Common myeloid progenitor, CD34-positive (primary cell): ENCODE measurements around the gene NIT2.

Experiments used
- CTCF ChIA-PET: fragments of 350-600 bp; sonication (Branson Sonifier 250); formaldehyde crosslinking; loops from one replicate; lab custom pipeline; 2021; ENCODE audit warnings: antibody characterized with exemption; lab: Charles Lee
- POLR2A ChIA-PET: fragments of 350-600 bp; sonication (Branson Sonifier 250); formaldehyde crosslinking; loops from one replicate; lab custom pipeline; 2021; ENCODE audit warnings: antibody characterized with exemption; lab: Charles Lee
- DNase-seq, 3 donors: peaks; one replicate each; pipeline versions ENCODE4 v3.0.0 to v3.0.0-alpha.2; 2013
- H3K27ac ChIP-seq, 2 experiments: 1 replicate in 1 of 2; 2 replicates in 1 of 2; pipeline ENCODE4 v1.7.0; 2013; ENCODE audit warnings: inconsistent platforms in 2 of 2, low read length in 2 of 2, mild to moderate bottlenecking in 2 of 2, low read depth in 1 of 2, moderate library complexity in 1 of 2; ENCODE audit not compliant: severe bottlenecking in 2 of 2, insufficient read depth in 1 of 2, poor library complexity in 1 of 2
- H3K27me3 ChIP-seq, 5 experiments: replicated peaks in 2 of 5; 1 replicate in 3 of 5; 2 replicates in 2 of 5; pipeline versions ENCODE4 v1.6.1 to v1.7.0; 2013; ENCODE audit warnings: low read length in 4 of 5, mild to moderate bottlenecking in 2 of 5, moderate library complexity in 2 of 5, inconsistent platforms in 1 of 5; ENCODE audit not compliant: insufficient read depth in 5 of 5, control insufficient read depth in 4 of 5
- H3K36me3 ChIP-seq, 4 experiments: 1 replicate in 2 of 4; 2 replicates in 2 of 4; pipeline versions ENCODE4 v1.6.1 to v1.7.0; 2013; ENCODE audit warnings: low read length in 3 of 4, control low read depth in 1 of 4, mild to moderate bottlenecking in 1 of 4; ENCODE audit not compliant: control insufficient read depth in 4 of 4, insufficient read depth in 4 of 4
- H3K4me1 ChIP-seq, 4 experiments: 1 replicate in 3 of 4; 2 replicates in 1 of 4; pipeline versions ENCODE4 v1.6.1 to v1.7.1; 2013; ENCODE audit warnings: low read length in 3 of 4, mild to moderate bottlenecking in 3 of 4, control low read depth in 1 of 4, inconsistent platforms in 1 of 4, moderate library complexity in 1 of 4; ENCODE audit not compliant: control insufficient read depth in 4 of 4, insufficient read depth in 4 of 4; ENCODE audit errors: control extremely low read depth in 1 of 4
- H3K4me3 ChIP-seq, 7 experiments: 1 replicate in 4 of 7; 2 replicates in 3 of 7; pipeline versions ENCODE4 v1.5.1 to v1.7.0; 2013; ENCODE audit warnings: mild to moderate bottlenecking in 7 of 7, low read length in 6 of 7, moderate library complexity in 6 of 7, inconsistent platforms in 2 of 7, low read depth in 2 of 7, control low read depth in 1 of 7; ENCODE audit not compliant: insufficient read depth in 4 of 7, control insufficient read depth in 1 of 7; ENCODE audit errors: extremely low read depth in 1 of 7
- H3K9me3 ChIP-seq, 5 experiments: 1 replicate in 4 of 5; 2 replicates in 1 of 5; pipeline versions ENCODE4 v1.6.1 to v1.7.1; 2013; ENCODE audit warnings: low read length in 4 of 5, mild to moderate bottlenecking in 2 of 5, inconsistent platforms in 1 of 5, low read depth in 1 of 5, moderate library complexity in 1 of 5; ENCODE audit not compliant: control insufficient read depth in 4 of 5, insufficient read depth in 2 of 5; ENCODE audit errors: control extremely low read depth in 1 of 5
- WGBS: methylation state at CpG from one replicate; pipeline ENCODE4 v1.1.5; 2013; ENCODE audit not compliant: insufficient coverage; 5-methylcytosine and 5-hydroxymethylcytosine counted together

The NIT2 gene

GRCh38 chr3:100306695-100307094 lies 27.9 kb upstream of the NIT2 start:
- CTCF ChIA-PET = interaction anchor here (1.1 to 1.2 kb wide), 2 partner anchors 9 to 12 kb away, joined by 4 read pairs; no protein-coding TSS in a partner anchor
- no CpG with 5 or more reads among the region's 1 CpG for WGBS

GRCh38 chr3:100310355-100310965 lies 24.1 kb upstream of the NIT2 start:
- H3K27ac ChIP-seq = no peak overlapping the region
- no peak for DNase-seq
- ChIA-PET POLR2A (no interaction called here), CTCF (no interaction called here)
- H3K9me3 ChIP-seq = no peaks in the 10 kb centered on the region
- H3K36me3 ChIP-seq = peaks cover 2 to 14% (median 9%) of the 10 kb centered on the region in 4 experiments
- H3K27me3 ChIP-seq = no peaks in the 10 kb centered on the region
- WGBS = 95% methylated on average over 3 of the region's 3 CpGs
- no peak overlapping the region for H3K4me3 ChIP-seq
- no peaks in the 10 kb centered on the region for H3K4me1 ChIP-seq

More at GRCh38 chr3:100306695-100307094, 27.9 kb upstream of the NIT2 start:
- H3K36me3 ChIP-seq = peaks cover 4 to 18% (median 13%) of the 10 kb centered on the region in 4 experiments
- H3K4me1 ChIP-seq = no peaks in the 10 kb centered on the region
- H3K27ac ChIP-seq = no peak overlapping the region
- H3K9me3 ChIP-seq = no peaks in the 10 kb centered on the region
- no peak overlapping the region for H3K4me3 ChIP-seq
- POLR2A ChIA-PET = no interaction called here
- DNase-seq = no peak
- H3K27me3 ChIP-seq = no peaks in the 10 kb centered on the region

- Histone ChIP-seq H3K36me3 (peaks cover 2 to 14% (median 11%) of the 10 kb centered on the region in 4 experiments), H3K4me1 (no peaks in the 10 kb centered on the region), H3K4me3 (peak overlapping the region in 1 of 7 experiments; percentile 20), H3K9me3 (no peaks in the 10 kb centered on the region), H3K27me3 (no peaks in the 10 kb centered on the region), H3K27ac (no peak overlapping the region)
- no CpG with 5 or more reads among the region's 2 CpGs for WGBS
- no peak for DNase-seq
- POLR2A ChIA-PET = no interaction called here
- CTCF ChIA-PET = no interaction called here
Observed at GRCh38 chr3:100311011-100311410, 23.5 kb upstream of the NIT2 start.

GRCh38 chr3:100316641-100317069 lies 17.9 kb upstream of the NIT2 start:
- Histone ChIP-seq H3K27me3 (no peaks in the 10 kb centered on the region), H3K4me3 (peak overlapping the region in 2 of 7 experiments; percentile 12 to 19), H3K36me3 (peaks cover 3 to 12% (median 10%) of the 10 kb centered on the region in 4 experiments), H3K4me1 (peaks cover 0 to 4% (median 2%) of the 10 kb centered on the region in 4 experiments), H3K27ac (no peak overlapping the region), H3K9me3 (no peaks in the 10 kb centered on the region)
- CTCF ChIA-PET = interaction anchor here (0.7 to 3.1 kb wide), 25 partner anchors 10 to 575 kb away, joined by 3 to 14 read pairs (median 4); partner anchors contain the start of gene NIT2
- POLR2A ChIA-PET = interaction anchor here (0.7 kb wide), 1 partner anchor 427 kb away, joined by 6 read pairs; no protein-coding TSS in a partner anchor
- WGBS = 28% methylated on average over 8 of the region's 8 CpGs
- peak; percentile 74 to 87 (median 82) for DNase-seq

GRCh38 chr3:100317912-100318311 lies 16.6 kb upstream of the NIT2 start:
- peaks cover 0 to 4% (median 2%) of the 10 kb centered on the region in 4 experiments for H3K4me1 ChIP-seq
- no peaks in the 10 kb centered on the region for H3K27me3 ChIP-seq
- H3K27ac ChIP-seq = no peak overlapping the region
- H3K9me3 ChIP-seq = no peaks in the 10 kb centered on the region
- DNase-seq = peak in 2 of 3 donors; percentile 24 to 31
- CTCF ChIA-PET = interaction anchor here (1.1 to 2.0 kb wide), 2 partner anchors 22 to 145 kb away, joined by 3 to 5 read pairs; no protein-coding TSS in a partner anchor
- WGBS = no CpG with 5 or more reads among the region's 2 CpGs
- H3K4me3 ChIP-seq = peak overlapping the region in 1 of 7 experiments; percentile 53
- POLR2A ChIA-PET = no interaction called here
- H3K36me3 ChIP-seq = peaks cover 3 to 12% (median 10%) of the 10 kb centered on the region in 4 experiments

GRCh38 chr3:100319951-100320350 lies 14.6 kb upstream of the NIT2 start:
- Histone ChIP-seq H3K27me3 (no peaks in the 10 kb centered on the region), H3K36me3 (peaks cover 3 to 16% (median 9%) of the 10 kb centered on the region in 4 experiments), H3K4me3 (no peak overlapping the region), H3K9me3 (no peaks in the 10 kb centered on the region), H3K4me1 (peaks cover 0 to 4% (median 2%) of the 10 kb centered on the region in 4 experiments), H3K27ac (no peak overlapping the region)
- WGBS = no CpG with 5 or more reads among the region's 2 CpGs
- DNase-seq = no peak
- ChIA-PET POLR2A (no interaction called here), CTCF (no interaction called here)

- Histone ChIP-seq H3K4me1 (no peaks in the 10 kb centered on the region), H3K27me3 (no peaks in the 10 kb centered on the region), H3K4me3 (no peak overlapping the region), H3K27ac (no peak overlapping the region), H3K9me3 (peaks cover 0 to 2% (median 0%) of the 10 kb centered on the region in 5 experiments), H3K36me3 (peaks cover 0 to 18% (median 14%) of the 10 kb centered on the region in 4 experiments)
- no peak for DNase-seq
- ChIA-PET CTCF (interaction anchor here (1.8 kb wide), 1 partner anchor 268 kb away, joined by 5 read pairs; no protein-coding TSS in a partner anchor), POLR2A (no interaction called here)
Observed at GRCh38 chr3:100324044-100324443, 10.5 kb upstream of the NIT2 start.
